Forelimb muscle (tissue), 1 donor: Measurements from ENCODE around the gene KRTAP5-5. TPM values are rescaled to one million over a fixed set of nuclear protein-coding genes. Genes with fewer than 3 reads are reported as not detected.
"Not testable (repeated sequence)": the region's sequence is repeated elsewhere in the genome, so short reads cannot be mapped to it uniquely, and the experiment has no call there.

ENCODE experiments used
- DNase-seq: peaks from one replicate; pipeline ENCODE4 v3.0.0-alpha.2; 2013; ENCODE audit warnings: low read depth
- polyA plus RNA-seq: library from polyadenylated mRNA; unstranded; fragments of 120-200 nt; gene quantifications from one replicate; pipeline ENCODE4 v1.2.1, GENCODE V29; 2013; ENCODE audit not compliant: insufficient read length

The KRTAP5-5 gene, protein sequence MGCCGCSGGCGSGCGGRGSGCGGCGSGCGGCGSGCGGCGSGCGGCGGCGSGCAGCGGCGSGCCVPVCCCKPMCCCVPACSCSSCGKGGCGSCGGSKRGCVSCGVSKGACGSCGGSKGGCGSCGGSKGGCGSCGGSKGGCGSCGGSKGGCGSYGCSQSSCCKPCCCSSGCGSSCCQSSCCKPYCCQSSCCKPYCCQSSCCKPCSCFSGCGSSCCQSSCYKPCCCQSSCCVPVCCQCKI
- polyA plus RNA-seq, result not detected

DNA sequence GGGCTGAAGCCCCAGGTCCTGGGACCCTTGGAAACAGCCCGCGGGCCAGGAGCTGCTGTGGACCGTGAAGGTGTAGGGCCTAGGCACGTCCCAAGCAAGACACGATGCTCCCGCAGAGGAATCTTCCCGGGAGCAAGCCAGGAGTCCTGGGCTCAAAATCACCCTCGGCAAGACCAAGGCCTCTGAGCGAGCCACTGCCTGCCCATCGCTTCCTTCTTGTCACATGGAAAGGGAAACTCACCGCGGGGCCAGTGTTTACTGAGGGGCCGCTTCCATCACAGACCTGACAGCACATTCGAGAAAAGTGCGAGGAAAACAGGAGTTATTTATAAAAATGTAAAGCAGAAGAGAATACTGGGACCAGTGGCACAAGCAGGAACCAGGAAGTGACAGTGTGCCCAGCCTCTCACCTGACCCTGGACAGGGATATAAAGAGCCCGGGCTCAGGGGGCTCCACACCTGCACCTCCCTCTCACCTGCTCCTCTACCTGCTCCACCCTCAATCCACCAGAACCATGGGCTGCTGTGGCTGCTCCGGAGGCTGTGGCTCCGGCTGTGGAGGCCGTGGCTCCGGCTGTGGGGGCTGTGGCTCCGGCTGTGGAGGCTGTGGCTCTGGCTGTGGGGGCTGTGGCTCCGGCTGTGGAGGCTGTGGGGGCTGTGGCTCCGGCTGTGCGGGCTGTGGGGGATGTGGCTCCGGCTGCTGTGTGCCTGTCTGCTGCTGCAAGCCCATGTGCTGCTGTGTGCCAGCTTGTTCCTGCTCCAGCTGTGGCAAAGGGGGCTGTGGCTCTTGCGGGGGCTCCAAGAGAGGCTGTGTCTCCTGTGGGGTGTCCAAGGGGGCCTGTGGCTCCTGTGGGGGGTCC lies at the start of gene KRTAP5-5:
Gene KRTAP5-5, plus strand, starts transcription at position 450 of the 860 bp plus-strand sequence. Its CDS starts 66 bp downstream, at position 516.
- DNase-seq, result no peak

DNA sequence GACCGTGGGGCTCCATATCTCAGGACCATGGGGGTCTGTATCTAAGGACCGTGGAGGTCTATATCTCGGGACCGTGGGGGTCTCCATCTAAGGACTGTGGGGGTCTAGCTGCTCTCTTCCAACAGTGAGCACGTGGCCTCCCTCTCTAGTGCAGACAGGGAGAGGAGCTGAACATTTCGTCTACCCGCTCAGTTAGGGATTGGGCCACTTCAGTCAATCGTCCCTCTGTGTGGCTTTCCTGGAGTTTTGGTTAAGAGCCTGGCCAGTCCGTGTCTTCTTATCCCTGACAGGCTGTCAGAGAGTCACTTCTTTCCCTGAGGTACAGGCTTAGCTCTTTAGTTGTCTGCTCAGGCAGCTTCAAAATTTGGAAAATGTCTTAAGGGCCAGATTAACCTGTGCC lies 47.6 kb upstream of the KRTAP5-5 start:
- no peak for DNase-seq

DNA sequence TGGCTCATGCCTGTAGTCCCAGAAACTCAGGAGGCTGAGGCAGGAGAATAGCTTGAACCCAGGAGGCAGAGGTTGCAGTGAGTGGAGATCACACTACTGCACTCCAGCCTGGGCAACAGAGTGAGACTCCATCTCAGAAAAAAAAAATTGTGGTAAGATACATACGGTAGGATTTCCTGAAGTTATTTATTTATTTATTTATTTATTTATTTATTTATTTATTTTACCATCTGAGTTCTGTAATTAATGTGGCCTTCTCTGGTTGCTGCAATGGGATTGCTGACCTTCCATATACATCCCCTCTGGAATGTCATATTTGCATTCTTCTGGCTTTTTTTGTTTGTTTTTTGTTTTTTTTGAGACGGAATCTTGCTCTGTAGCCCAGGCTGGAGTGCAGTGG lies 46.7 kb upstream of the KRTAP5-5 start:
- not testable (repeated sequence) for DNase-seq

DNA sequence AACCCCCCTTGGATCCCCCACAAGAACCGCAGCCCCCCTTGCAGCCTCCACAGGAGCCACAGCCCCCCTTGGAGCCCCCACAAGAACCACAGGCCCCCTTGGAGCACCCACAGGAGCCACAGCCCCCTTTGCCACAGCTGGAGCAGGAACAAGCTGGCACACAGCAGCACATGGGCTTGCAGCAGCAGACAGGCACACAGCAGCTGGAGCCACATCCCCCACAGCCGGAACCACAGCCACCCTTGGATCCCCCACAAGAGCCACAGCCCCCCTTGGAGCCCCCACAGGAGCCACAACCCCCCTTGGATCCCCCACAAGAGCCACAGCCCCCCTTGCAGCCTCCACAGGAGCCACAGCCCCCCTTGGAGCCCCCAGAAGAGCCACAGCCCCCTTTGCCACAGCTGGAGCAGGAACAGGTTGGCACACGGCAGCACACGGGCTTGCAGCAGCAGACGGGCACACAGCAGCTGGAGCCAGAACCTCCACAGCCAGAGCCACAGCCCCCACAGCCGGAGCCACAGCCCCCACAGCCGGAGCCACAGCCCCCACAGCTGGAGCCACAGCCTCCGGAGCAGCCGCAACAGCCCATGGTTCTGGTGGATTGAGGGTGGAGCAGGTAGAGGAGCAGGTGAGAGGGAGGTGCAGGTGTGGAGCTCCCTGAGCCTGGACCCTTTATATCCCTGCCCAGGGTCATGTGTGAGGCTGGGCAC lies 44.8 kb upstream of the KRTAP5-5 start, which contains the start of gene KRTAP5-1:
Gene KRTAP5-1, minus strand, starts transcription at position 623 of the 710 bp plus-strand sequence. Its CDS starts 34 bp downstream, at position 589.
- not testable (repeated sequence) for DNase-seq

DNA sequence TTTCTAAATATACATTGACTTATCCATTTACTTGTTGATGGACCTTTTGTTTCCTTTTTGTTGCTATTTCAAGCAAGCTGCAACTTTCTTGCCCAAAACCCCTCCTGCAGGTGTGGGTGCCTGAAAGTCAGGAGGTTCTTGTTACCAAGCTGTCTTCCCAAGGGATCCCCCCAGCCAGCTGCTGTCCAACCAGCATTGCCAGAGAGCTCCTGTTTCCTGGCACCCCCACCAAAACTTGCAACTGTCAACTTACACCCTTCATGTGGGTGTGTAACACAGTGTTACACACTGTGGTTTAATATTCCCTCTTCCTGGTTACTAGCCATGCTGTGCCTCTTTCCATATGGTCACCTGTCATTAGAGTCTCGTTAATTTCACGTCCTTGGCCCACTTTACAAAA lies 42.9 kb upstream of the KRTAP5-5 start:
- no peak for DNase-seq

DNA sequence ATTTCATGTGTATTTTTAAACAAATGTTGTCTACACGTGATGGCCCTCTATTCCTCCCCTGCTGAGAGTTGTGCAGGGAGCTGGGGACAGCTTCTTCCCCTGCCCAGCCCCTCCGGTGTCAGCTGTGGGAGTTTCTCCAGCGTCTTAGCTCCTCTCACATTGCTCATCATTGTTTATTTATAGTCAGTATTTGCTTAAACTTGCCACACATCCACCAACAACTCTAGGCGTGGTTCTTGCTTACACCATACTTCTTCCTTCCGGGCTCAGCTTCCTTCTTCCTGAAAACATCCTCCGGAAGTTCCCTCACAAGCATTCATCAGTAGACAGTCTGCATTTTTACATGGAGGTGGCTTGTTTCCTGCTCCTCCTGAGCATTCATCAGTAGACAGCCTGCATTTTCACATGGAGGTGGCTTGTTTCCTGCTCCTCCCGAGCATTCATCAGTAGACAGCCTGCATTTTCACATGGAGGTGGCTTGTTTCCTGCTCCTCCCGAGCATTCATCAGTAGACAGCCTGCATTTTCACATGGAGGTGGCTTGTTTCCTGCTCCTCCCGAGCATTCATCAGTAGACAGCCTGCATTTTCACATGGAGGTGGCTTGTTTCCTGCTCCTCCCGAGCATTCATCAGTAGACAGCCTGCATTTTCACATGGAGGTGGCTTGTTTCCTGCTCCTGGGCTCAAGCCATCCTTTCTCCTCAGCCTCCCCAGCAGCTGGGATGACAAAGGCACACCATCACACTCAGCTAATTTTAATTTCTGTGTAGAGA lies 40.2 kb upstream of the KRTAP5-5 start:
- DNase-seq, result not testable (repeated sequence)

DNA sequence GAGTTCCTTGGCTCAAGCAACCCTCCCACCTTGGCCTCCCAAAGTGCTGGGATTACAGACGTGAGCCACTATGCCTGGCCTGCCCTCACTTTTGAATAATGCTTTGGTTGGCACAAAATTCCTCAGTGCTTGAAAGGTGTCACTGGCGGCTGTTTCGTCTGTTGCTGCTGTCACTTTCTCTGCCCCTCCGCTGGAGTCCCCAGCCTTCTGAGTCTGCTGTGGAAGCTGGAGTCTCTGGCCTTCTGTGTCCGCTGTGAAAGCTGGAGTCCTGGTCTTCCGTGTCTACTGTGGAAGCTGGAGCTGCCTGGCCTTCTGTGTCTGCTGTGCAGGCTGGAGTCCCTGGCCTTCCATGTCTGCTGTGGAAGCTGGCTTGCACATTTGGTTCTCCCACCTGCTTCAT lies 39.6 kb upstream of the KRTAP5-5 start:
- DNase-seq, result no peak

DNA sequence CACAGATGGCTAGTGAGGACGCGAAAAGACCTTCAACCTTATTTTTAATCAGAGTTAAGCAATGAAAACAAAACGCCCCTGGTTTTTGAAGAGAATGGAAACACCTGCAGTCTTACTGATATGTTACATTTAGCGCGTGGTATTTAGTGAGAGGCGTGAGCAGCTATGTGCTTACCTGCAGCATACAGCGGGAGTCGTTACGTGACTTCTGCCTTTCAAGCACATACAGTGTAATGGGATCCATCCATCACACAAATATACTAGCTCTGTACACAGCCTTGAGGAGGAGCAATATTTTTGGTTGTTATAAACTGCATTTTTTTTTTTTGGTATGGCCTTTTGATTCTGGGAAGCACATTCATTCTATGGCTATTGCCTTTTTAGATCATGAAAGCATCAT lies 36.9 kb upstream of the KRTAP5-5 start:
- DNase-seq, result no peak

DNA sequence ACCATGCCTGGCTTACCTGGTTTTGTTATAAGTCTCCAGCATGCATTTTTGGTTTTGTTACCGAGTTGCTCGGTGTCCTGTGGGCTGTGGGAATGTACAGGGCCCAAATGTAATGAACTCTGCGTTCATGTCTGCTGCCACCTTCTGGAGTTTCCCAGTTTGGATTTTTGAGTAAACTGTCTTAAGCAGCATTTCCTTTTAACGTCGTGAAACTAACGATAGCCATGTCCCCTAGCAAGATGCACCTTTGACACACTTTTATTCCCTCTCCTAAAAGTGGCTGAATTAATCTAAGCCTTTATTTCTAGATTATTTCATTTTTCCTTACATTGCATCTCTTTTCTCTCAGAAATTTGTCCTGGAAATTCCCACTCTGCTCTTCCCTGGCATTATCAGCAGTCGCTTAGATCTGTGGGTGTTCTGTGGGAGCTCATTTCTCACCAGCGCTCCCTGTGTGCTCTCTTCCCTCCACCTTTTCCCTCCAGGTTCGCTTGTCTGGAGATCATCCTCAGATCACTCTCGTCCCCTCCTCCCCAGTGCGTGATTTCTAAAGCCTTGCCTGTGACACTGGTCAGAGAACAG lies 33.5 kb upstream of the KRTAP5-5 start:
- DNase-seq, result not testable (repeated sequence)

DNA sequence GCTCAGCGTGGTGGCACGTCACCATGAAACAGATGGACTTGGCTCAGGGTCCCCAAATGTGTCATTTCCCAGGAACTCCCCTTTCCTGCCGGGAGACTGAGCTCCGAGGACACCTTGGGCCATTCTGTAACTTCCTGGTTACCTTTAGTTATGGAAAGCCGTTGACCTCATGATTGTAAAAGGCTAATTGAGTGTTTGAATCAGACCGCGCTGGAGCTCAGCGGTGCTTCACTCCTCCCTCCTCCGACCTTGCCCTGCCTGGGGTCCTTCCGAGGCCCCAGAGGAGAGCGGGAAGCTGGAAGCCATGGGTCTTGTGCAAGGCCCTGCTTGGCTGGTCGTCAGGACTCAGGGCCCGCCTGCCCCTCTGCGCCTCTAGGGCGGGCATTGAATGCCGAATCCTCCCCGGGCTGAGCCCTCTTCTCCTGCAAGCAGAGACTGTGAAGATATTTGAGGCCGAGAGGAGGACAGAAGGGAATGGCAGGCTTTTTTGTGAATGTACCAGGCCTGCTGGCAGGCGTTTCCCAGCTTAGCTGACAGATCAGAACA lies 32.9 kb upstream of the KRTAP5-5 start:
- not testable (repeated sequence) for DNase-seq

DNA sequence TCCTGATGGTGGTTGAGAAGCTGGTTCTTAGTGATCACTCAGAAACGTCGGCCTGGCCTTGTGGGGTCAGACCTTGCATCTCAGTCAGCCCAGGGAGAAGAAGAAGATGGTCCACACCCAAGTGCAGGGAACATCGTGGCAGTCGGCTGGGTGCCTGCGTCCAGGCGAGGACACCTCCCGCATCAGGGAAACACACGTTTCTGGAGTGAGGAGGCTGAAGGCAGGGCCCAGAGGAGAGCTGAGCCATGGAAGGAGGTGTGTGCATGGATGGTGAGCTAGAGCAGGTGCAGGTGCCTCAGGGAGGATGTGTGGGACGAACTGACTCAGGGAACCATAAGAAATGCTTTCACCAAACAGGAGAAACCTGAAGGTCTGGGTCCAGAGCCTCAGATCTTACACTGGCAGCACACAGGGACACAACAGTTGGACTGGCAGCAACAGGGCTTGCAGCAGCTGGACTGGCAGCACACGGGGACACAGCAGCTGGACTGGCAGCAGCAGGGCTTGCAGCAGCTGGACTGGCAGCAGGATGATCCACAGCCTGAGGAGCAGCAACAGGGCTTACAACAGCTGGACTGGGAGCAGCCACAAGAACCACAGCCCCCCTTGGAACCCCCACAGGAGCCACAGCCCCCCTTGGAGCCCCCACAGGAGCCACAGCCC lies 32.1 kb upstream of the KRTAP5-5 start:
- DNase-seq, result no peak

DNA sequence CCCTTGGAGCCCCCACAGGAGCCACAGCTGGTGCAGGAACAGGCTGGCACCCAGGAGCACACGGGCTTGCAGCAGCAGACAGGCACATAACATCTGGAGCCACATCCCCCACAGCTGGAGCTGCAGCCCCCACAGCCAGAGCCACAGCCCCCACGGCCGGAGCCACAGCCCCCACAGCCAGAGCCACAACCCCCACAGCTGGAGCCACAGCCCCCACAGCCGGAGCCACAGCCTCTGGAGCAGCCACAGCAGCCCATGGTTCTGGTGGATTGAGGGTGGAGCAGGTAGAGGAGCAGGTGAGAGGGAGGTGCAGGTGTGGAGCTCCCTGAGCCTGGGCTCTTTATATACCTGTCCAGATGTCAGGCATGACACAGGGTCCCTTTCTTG lies 31.6 kb upstream of the KRTAP5-5 start, which contains the start of gene KRTAP5-2:
Gene KRTAP5-2, minus strand, starts transcription at position 301 of the 387 bp plus-strand sequence. Its CDS starts 44 bp downstream, at position 257.
- DNase-seq, result no peak

DNA sequence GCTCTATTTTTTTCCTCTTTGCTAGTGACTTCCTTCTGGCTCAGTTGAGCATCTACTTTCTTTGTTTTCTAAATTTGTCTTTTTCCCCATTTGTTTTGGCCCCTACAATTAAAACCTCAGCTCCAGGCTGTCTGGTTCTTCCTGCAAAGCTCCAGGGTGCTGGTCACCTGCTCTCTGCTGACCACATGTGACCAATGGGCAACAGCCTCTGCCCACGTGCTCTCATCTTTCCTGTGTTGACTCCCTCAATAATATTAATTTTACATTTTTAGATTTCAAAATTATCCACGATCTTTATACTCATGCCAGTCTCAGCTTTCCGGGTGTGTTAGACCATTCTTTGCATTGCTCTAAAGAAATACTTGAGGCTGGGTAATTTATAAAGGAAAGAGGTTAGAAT lies 31.2 kb upstream of the KRTAP5-5 start:
- DNase-seq, result not testable (repeated sequence)

DNA sequence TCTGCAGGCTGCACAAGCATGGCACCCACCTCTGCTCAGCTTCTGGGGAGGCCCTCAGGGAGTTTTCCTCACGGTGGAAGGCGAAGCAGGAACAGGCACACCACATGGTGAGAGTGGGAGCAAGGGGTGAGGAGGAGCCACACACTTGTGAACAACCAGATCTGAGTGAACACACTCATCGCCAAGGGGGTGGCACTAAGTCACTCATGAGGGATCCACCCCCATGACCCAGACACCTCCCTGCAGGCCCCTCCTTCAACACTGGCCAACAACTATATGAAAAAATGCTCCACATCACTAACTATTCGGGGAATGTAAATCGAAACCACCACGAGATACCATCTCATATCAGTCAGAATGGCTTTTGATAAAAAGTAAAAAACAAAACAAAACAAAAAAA lies 30.8 kb upstream of the KRTAP5-5 start:
- no peak for DNase-seq

DNA sequence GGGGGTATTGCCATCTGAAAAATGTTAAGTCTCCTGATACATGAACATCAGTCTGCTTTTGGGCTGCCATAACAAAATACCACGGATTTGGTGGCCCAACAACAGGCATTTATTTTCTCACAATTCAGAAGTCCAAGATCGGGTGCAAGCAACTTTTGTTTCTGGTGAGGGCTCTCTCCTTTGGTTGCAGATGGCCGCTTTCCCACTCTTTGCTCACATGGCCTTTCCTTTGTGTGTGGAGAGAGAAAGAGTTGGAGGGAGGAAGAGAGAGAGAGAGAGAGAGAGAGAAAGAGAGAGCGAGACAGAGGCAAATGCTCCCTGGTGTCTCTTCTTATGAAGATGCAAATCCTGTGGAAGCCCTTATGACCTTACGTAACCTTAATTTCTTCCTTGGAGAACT lies 28.9 kb upstream of the KRTAP5-5 start:
- DNase-seq, result no peak

DNA sequence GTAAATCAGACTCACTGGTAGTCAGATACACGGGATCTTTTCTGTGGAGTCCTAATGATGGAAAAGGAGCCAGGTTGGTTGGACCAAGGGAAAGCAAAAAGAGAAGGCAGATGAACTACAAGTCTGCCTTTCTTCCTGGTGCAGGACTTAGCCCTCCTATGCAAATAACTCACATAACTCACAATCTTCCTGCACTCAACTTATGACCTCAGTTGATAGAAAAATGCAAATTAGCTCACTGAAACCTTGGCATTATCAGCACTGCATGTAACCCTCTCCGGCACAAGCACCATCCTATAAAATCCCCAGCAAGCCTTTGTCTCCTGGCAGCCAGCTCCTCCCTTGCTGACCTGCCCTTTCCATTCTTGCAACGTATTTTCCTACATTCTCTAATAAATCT lies 27.9 kb upstream of the KRTAP5-5 start:
- not testable (repeated sequence) for DNase-seq

DNA sequence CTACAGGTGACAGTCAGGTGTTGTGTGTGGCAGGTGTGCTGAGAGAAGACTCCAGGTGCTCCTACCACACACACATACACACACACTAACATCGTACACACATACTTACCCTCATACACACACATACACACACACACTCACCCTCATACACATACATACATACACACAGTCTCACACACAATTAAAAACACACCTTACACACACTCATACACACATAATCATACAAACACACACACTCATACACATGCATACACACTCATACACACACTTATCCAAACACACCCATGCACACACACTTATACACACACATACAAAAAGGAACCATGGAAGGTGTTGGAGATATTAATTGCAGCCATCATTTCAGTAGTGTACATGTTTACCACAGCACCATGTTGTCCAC lies 25.9 kb upstream of the KRTAP5-5 start:
- DNase-seq, result no peak

DNA sequence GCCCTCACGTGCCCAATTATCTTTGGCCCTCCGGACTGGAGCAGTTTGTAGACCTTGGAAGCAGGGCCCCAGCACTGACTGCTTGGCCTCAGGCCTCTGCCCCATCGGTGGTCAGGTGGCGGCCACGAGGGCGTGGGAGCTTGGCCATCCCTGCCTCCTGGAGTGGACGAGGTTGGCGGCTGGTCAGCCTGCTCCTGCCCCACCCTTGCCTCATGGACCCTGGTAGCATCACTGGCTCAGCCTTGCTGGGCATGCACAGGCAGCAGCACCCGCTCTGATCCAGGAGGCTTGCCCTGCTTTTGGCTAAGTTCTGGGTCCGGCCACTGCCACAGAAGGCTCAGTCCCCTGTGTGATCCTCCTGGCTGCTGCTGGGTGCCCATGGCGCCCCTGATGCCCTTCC lies 25.4 kb upstream of the KRTAP5-5 start:
- no peak for DNase-seq

DNA sequence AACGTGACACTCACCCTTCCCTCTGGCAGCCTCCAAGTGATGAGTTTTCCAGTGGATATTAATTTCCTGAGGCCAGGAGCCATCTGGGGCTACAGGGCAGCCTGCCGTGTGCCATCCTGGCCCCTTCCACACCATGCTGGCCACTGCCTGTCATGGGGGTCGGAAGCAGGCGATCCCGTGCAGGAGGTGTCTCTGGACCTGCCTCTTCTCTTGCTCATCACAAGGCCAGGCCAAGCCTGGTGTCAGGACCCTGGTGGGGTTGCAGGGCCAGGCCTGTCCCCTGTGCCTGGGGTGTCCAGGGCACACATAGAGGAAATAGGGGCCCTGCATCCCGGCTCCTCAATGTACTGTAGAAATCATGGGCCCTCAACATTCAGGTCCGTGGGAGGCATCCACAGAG lies 24.9 kb upstream of the KRTAP5-5 start:
- DNase-seq, result no peak

DNA sequence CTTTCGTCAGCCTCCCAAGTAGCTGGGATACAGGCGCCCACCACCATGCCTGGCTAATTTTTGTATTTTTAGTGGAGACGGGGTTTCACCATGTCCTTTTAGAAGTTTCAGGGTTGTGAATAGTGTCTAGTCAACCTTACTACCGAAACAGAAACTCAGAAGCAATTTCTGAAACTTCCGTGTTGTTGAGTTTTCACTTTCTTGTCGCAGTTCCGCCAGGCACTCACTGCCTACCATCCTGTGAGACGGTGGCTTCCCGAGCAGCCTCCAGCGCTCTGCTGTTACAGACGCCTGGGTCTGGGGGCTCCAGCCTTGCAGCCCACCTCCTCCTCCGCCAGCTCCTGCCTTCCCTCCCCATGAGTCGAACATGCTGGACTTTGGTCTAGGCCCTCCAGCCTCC lies 23.7 kb upstream of the KRTAP5-5 start:
- DNase-seq, result not testable (repeated sequence)
